OCI-LY1 (cell line): ENCODE measurements around the gene PTGDR2.
A peak's percentile ranks its signal among the peaks of the same experiment; 100 is the strongest.

ENCODE experiments used
- H2AFZ ChIP-seq: fragments of 200-600 bp; sonication (generic), shearing (Covaris generic); 2 replicates; pipeline ENCODE4 v1.6.0; 2014; ENCODE audit warnings: antibody characterized with exemption, mild to moderate bottlenecking, low read length
- H3F3A ChIP-seq: fragments of 200-600 bp; sonication (generic), shearing (Covaris generic); 2 replicates; pipeline ENCODE4 v1.6.0; 2014; ENCODE audit warnings: mild to moderate bottlenecking, antibody characterized with exemption, low read length, moderate library complexity; ENCODE audit not compliant: insufficient read depth
- H3K27ac ChIP-seq: fragments of 200-600 bp; sonication (generic); 2 replicates; pipeline ENCODE4 v1.5.1; 2014; ENCODE audit warnings: low read length, mixed run types, mild to moderate bottlenecking, low read depth; ENCODE audit not compliant: poor library complexity, severe bottlenecking
- H3K27me3 ChIP-seq: fragments of 200-600 bp; sonication (generic); 2 replicates; pipeline ENCODE4 v1.6.0; 2014; ENCODE audit warnings: antibody characterized with exemption, mild to moderate bottlenecking, low read length, moderate library complexity; ENCODE audit not compliant: insufficient read depth
- H3K36me3 ChIP-seq: fragments of 200-600 bp; sonication (generic); 2 replicates; pipeline ENCODE4 v1.6.1; 2014; ENCODE audit warnings: mild to moderate bottlenecking, antibody characterized with exemption, low read length, moderate library complexity, mixed read lengths; ENCODE audit not compliant: insufficient read depth
- H3K4me1 ChIP-seq: fragments of 200-600 bp; sonication (generic); 2 replicates; pipeline ENCODE4 v1.5.1; 2014; ENCODE audit warnings: mild to moderate bottlenecking, low read length, moderate library complexity; ENCODE audit not compliant: insufficient read depth, severe bottlenecking
- H3K4me2 ChIP-seq: fragments of 200-600 bp; sonication (generic), shearing (Covaris generic); 2 replicates; pipeline ENCODE4 v1.6.1; 2014; ENCODE audit warnings: low read length
- H3K4me3 ChIP-seq: fragments of 200-600 bp; sonication (generic); 2 replicates; pipeline ENCODE4 v1.5.1; 2014; ENCODE audit warnings: low read length, low read depth, mild to moderate bottlenecking, mixed read lengths; ENCODE audit not compliant: poor library complexity, severe bottlenecking
- H3K79me2 ChIP-seq: fragments of 200-600 bp; shearing (Covaris generic); 2 replicates; pipeline ENCODE4 v1.6.1; 2016; ENCODE audit warnings: mixed run types, low read length, mixed read lengths; ENCODE audit not compliant: insufficient read depth
- H3K9ac ChIP-seq: fragments of 200-600 bp; sonication (generic), shearing (Covaris generic); 2 replicates; pipeline ENCODE4 v1.6.1; 2014; ENCODE audit warnings: mild to moderate bottlenecking, low read length, mixed read lengths
- H3K9me2 ChIP-seq: fragments of 200-600 bp; sonication (generic), shearing (Covaris generic); 2 replicates; pipeline ENCODE4 v1.6.1; 2014; ENCODE audit warnings: low read depth, mild to moderate bottlenecking, low read length, mixed read lengths
- H3K9me3 ChIP-seq: fragments of 200-600 bp; shearing (Covaris generic); 2 replicates; pipeline ENCODE4 v1.6.1; 2014; ENCODE audit warnings: low read length, mixed read lengths
- H4K20me1 ChIP-seq: fragments of 200-600 bp; sonication (generic), shearing (Covaris generic); 2 replicates; pipeline ENCODE4 v1.6.0; 2016; ENCODE audit warnings: mild to moderate bottlenecking, low read length; ENCODE audit not compliant: insufficient read depth
- EZH2 ChIP-seq: fragments of 200-600 bp; sonication (generic), shearing (Covaris generic); IDR thresholded peaks from 2 replicates; pipeline ENCODE4 v1.8.0; 2017; ENCODE audit warnings: borderline replicate concordance, mixed run types, mild to moderate bottlenecking, antibody characterized with exemption, low read length, moderate library complexity, mixed read lengths
- TF ChIP-seq, protein P1 (sequence below): fragments of 200-600 bp; sonication (generic), shearing (Covaris generic); IDR thresholded peaks from 2 replicates; pipeline ENCODE4 v1.5.1; 2017; ENCODE audit warnings: mild to moderate bottlenecking, antibody characterized with exemption, low read length, moderate library complexity, mixed read lengths

PTGDR2 gene

GRCh38 chr11:60844045-60844869 is 11.5 kb downstream of the PTGDR2 start:
- Histone ChIP-seq H4K20me1 (no peaks in the 10 kb centered on the region), H2AFZ (no peak overlapping the region), H3K4me1 (peaks cover 33% of the 10 kb centered on the region), H3K27me3 (no peaks in the 10 kb centered on the region), H3K36me3 (peaks cover 29% of the 10 kb centered on the region), H3K27ac (no peak overlapping the region), H3F3A (no peaks in the 10 kb centered on the region), H3K9me3 (no peaks in the 10 kb centered on the region), H3K4me2 (peak overlapping the region; percentile 79), H3K9me2 (no peaks in the 10 kb centered on the region), H3K9ac (peak overlapping the region; percentile 73), H3K4me3 (peak overlapping the region; percentile 71), H3K79me2 (peaks cover 26% of the 10 kb centered on the region)
- TF ChIP-seq EZH2, result no peak
- TF ChIP-seq, protein P1, sequence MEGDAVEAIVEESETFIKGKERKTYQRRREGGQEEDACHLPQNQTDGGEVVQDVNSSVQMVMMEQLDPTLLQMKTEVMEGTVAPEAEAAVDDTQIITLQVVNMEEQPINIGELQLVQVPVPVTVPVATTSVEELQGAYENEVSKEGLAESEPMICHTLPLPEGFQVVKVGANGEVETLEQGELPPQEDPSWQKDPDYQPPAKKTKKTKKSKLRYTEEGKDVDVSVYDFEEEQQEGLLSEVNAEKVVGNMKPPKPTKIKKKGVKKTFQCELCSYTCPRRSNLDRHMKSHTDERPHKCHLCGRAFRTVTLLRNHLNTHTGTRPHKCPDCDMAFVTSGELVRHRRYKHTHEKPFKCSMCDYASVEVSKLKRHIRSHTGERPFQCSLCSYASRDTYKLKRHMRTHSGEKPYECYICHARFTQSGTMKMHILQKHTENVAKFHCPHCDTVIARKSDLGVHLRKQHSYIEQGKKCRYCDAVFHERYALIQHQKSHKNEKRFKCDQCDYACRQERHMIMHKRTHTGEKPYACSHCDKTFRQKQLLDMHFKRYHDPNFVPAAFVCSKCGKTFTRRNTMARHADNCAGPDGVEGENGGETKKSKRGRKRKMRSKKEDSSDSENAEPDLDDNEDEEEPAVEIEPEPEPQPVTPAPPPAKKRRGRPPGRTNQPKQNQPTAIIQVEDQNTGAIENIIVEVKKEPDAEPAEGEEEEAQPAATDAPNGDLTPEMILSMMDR, result no peak

DNA sequence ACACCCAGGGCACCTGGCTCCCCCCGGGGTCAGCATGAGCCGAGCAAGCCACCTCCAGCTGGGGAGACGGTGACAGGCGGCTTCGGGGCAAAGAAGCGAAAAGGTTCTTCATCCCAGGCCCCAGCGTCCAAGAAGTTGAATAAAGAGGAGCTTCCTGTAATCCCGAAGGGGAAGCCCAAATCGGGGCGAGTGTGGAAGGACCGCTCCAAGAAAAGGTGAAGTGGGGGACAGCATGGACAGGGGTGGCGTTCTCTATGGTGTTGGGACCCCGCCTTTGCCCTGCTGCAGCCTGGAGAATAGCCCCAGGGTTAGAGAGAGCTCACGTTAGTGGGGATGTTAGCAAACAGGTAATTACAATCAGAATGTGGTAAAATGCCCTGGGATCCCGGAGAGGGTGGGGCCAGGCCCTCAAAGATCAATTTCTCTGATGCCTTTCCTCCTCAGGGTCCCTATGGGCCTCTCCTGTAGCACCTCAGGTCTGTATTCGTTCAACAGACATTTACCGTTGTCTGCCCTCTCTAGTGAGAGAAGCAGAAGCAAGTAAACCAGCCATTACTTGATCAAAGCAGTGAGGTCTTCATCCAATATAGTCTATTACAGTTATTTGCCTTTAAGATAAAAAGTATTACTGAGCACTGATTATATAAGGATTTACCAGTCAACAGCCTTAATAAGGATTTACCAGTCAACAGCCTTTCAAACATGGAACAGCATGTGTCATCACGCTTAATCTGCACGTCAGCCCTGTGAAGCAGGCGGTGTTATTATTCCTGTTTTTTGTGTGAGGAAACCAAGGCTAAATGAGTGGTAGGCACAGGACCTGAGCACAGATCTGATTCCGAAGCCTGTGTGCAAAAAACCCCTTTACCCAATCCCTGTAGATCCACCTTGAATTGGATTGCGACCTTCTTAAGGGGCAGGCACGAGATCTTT is 12.8 kb downstream of the PTGDR2 start:
- Histone ChIP-seq H3K9ac (peak overlapping the region; percentile 73), H3K9me3 (no peaks in the 10 kb centered on the region), H3K27me3 (no peaks in the 10 kb centered on the region), H4K20me1 (no peaks in the 10 kb centered on the region), H3K79me2 (peaks cover 26% of the 10 kb centered on the region), H3F3A (no peaks in the 10 kb centered on the region), H3K4me3 (peak overlapping the region; percentile 71), H3K4me1 (peaks cover 33% of the 10 kb centered on the region), H3K9me2 (no peaks in the 10 kb centered on the region), H3K36me3 (peaks cover 16% of the 10 kb centered on the region; the same call in 1 of the 2 replicates), H3K4me2 (peak overlapping the region; percentile 79), H3K27ac (no peak overlapping the region), H2AFZ (no peak overlapping the region)
- TF ChIP-seq EZH2, result no peak
- TF ChIP-seq, protein P1, result no peak

- H3K9me2 ChIP-seq, result no peaks in the 10 kb centered on the region
- H3K27ac ChIP-seq, result no peak within 1 kb of the TSS
- H2AFZ ChIP-seq, result peak within 1 kb of the TSS; percentile 53
- TF ChIP-seq, protein P1, result no peak
- TF ChIP-seq EZH2, result no peak
- no peaks in the 10 kb centered on the region for H3F3A ChIP-seq
- H3K4me2 ChIP-seq, result peak within 1 kb of the TSS; percentile 79
- peaks cover 26% of the 10 kb centered on the region for H3K79me2 ChIP-seq
- no peaks in the 10 kb centered on the region for H3K9me3 ChIP-seq
- H3K9ac ChIP-seq, result peak within 1 kb of the TSS; percentile 73
- peak within 1 kb of the TSS; percentile 71 for H3K4me3 ChIP-seq
- no peaks in the 10 kb centered on the region for H3K27me3 ChIP-seq
- H4K20me1 ChIP-seq, result no peaks in the 10 kb centered on the region
- peaks cover 8% of the 10 kb centered on the region; the same call in 1 of the 2 replicates for H3K36me3 ChIP-seq
- H3K4me1 ChIP-seq, result peaks cover 33% of the 10 kb centered on the region
These were observed 13.7 kb downstream of the PTGDR2 start, which contains the start of gene CCDC86 for GRCh38 chr11:60841797-60842667. Gene CCDC86, plus strand, starts transcription at chr11:60842113. Its CDS starts 12 bp downstream, at chr11:60842125.
